Measurements from ENCODE around the gene ATXN7L2.

ATXN7L2 gene

DNA sequence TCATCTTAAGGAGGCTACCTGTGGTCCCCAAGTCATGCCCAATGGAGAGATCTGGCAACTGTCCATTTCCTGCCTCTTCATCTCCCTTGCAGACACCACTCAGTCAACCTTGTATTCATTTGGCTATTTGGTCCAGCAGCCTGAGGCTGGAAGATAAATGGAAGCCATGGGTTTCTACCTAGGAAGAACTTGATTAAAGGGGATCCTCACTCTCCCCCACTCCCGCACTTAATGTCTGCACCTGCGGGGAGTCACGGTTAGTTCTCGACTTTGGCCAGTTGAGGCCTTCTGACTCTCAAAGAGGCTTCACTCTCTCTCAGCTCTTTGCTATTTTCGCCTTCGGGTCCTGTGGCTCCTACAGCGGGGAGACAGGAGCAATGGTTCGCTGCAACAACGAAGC, 8.4 kb upstream of the ATXN7L2 start:
- no peak overlapping the region for H3K4me3 ChIP-seq (ENCODE audit: low read length in 2 of 2)
- H3K4me1 ChIP-seq (ENCODE audit: control insufficient read depth, insufficient read depth, low read length): no peaks in the 10 kb centered on the region
- H3K9ac ChIP-seq (ENCODE audit: low read length in 2 of 2): no peak overlapping the region
- peaks cover 17 to 21% of the 10 kb centered on the region in 2 donors for H3K36me3 ChIP-seq (ENCODE audit: control insufficient read depth in 2 of 2, insufficient read depth in 2 of 2, low read length in 2 of 2)
- no peaks in the 10 kb centered on the region for H3K27me3 ChIP-seq (ENCODE audit: control insufficient read depth in 1 of 2, insufficient read depth in 2 of 2, low read length in 2 of 2)
- H3K27ac ChIP-seq (ENCODE audit: low read length): no peak overlapping the region
- H3K9me3 ChIP-seq (ENCODE audit: control insufficient read depth in 2 of 2, low read length in 2 of 2): no peaks in the 10 kb centered on the region

DNA sequence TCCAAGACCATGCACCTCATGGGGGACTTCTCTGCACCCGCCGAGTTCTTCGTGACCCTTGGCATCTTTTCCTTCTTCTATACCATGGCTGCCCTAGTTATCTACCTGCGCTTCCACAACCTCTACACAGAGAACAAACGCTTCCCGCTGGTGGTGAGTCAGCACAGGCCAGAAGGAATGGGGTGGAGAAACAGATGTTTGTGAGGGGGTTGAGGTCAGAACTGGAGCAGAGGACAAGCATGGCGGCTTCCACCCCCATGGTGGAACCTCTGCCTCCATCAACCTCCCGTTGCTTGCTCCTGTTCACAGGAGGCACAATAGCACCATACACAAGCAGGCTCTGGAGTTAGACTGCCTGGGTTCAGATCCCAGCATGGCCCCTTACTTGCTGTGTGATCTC, 6.9 kb upstream of the ATXN7L2 start:
- H3K9me3 ChIP-seq (ENCODE audit: control insufficient read depth in 2 of 2, low read length in 2 of 2): no peaks in the 10 kb centered on the region
- peaks cover 20 to 21% of the 10 kb centered on the region in 2 donors for H3K36me3 ChIP-seq (ENCODE audit: control insufficient read depth in 2 of 2, insufficient read depth in 2 of 2, low read length in 2 of 2)
- no peaks in the 10 kb centered on the region for H3K4me1 ChIP-seq (ENCODE audit: control insufficient read depth, insufficient read depth, low read length)
- no peaks in the 10 kb centered on the region for H3K27me3 ChIP-seq (ENCODE audit: control insufficient read depth in 1 of 2, insufficient read depth in 2 of 2, low read length in 2 of 2)
- H3K4me3 ChIP-seq (ENCODE audit: low read length in 2 of 2): no peak overlapping the region
- no peak overlapping the region for H3K9ac ChIP-seq (ENCODE audit: low read length in 2 of 2)
- no peak overlapping the region for H3K27ac ChIP-seq (ENCODE audit: low read length)

DNA sequence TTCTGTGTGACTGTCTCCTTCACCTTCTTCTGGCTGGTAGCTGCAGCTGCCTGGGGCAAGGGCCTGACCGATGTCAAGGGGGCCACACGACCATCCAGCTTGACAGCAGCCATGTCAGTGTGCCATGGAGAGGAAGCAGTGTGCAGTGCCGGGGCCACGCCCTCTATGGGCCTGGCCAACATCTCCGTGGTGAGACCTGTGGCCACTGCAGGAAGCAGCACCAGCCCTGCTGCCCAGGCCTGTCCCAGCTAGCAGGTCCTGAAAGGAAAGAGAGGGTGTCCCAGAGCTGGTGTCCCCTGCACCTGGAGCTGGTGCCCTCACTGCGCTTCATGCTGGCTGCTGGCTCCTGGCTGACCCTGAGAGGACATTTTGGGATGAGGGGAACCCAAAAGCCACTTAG, 5.9 kb upstream of the ATXN7L2 start:
- peaks cover under 1% of the 10 kb centered on the region for H3K4me1 ChIP-seq (ENCODE audit: control insufficient read depth, insufficient read depth, low read length)
- no peak overlapping the region for H3K4me3 ChIP-seq (ENCODE audit: low read length in 2 of 2)
- H3K27ac ChIP-seq (ENCODE audit: low read length): no peak overlapping the region
- H3K36me3 ChIP-seq (ENCODE audit: control insufficient read depth in 2 of 2, insufficient read depth in 2 of 2, low read length in 2 of 2): peaks cover 21 to 22% of the 10 kb centered on the region in 2 donors
- no peak overlapping the region for H3K9ac ChIP-seq (ENCODE audit: low read length in 2 of 2)
- no peaks in the 10 kb centered on the region for H3K9me3 ChIP-seq (ENCODE audit: control insufficient read depth in 2 of 2, low read length in 2 of 2)
- H3K27me3 ChIP-seq (ENCODE audit: control insufficient read depth in 1 of 2, insufficient read depth in 2 of 2, low read length in 2 of 2): no peaks in the 10 kb centered on the region

DNA sequence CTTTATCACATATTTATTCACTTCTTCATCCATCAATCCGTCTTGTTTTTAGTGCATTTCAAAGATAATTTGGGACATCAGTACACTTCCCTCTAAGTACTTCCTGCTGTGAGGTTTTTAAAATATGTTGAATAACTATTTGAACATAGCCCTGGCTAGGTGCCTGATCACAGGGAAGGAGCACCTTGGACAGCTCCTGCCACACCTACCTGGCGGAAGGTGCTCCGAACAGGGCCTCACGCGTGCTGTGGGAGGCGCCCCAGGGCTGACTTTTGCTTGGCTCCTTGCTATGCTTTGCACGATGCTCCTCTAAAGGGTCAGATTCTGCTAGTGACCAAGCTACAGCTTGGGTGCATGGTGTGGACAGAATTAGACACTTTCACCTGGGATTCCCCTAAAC, 4.9 kb upstream of the ATXN7L2 start:
- Histone ChIP-seq H3K27ac (ENCODE audit: low read length) (no peak overlapping the region), H3K4me3 (ENCODE audit: low read length in 2 of 2) (no peak overlapping the region), H3K9me3 (ENCODE audit: control insufficient read depth in 2 of 2, low read length in 2 of 2) (no peaks in the 10 kb centered on the region), H3K36me3 (ENCODE audit: control insufficient read depth in 2 of 2, insufficient read depth in 2 of 2, low read length in 2 of 2) (peaks cover 21 to 22% of the 10 kb centered on the region in 2 donors), H3K27me3 (ENCODE audit: control insufficient read depth in 1 of 2, insufficient read depth in 2 of 2, low read length in 2 of 2) (no peaks in the 10 kb centered on the region), H3K4me1 (ENCODE audit: control insufficient read depth, insufficient read depth, low read length) (peaks cover 7% of the 10 kb centered on the region), H3K9ac (ENCODE audit: low read length in 2 of 2) (no peak overlapping the region)

DNA sequence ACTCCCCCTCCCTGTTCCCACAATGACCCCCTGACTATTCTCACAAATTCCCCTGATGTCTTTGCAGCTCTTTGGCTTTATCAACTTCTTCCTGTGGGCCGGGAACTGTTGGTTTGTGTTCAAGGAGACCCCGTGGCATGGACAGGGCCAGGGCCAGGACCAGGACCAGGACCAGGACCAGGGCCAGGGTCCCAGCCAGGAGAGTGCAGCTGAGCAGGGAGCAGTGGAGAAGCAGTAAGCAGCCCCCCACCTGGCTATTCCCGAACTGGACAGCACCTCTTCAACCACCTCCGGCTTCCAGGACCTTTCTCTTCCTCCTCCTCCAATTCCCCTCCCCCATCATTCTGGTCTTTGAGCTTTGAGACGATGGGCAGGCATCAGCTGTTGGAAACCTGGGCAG, 4.4 kb upstream of the ATXN7L2 start:
- H3K4me3 ChIP-seq (ENCODE audit: low read length in 2 of 2): no peak overlapping the region
- H3K9me3 ChIP-seq (ENCODE audit: control insufficient read depth in 2 of 2, low read length in 2 of 2): no peaks in the 10 kb centered on the region
- H3K27ac ChIP-seq (ENCODE audit: low read length): no peak overlapping the region
- H3K4me1 ChIP-seq (ENCODE audit: control insufficient read depth, insufficient read depth, low read length): peaks cover 9% of the 10 kb centered on the region
- peaks cover 21 to 22% of the 10 kb centered on the region in 2 donors for H3K36me3 ChIP-seq (ENCODE audit: control insufficient read depth in 2 of 2, insufficient read depth in 2 of 2, low read length in 2 of 2)
- H3K9ac ChIP-seq (ENCODE audit: low read length in 2 of 2): no peak overlapping the region
- H3K27me3 ChIP-seq (ENCODE audit: control insufficient read depth in 1 of 2, insufficient read depth in 2 of 2, low read length in 2 of 2): no peaks in the 10 kb centered on the region

DNA sequence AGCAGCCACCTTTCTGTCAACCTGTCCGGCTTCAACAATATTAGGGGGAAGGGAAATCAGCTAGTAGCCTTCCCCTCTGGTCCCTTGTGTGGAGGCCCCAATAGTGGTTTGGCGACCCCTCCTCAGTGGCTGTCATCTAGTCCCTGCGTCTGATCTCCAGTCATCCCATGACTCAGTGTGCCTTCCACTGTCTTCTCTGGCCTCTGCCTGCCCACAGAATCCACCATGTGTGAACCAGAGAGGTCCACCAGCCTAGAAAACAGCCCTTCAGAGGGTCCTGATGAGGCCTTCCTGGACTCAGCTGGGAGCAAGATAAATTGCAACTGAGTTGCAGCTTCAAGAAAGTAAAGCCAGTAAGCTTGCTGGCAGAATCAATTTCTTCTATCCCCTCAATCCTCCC, 3.8 kb upstream of the ATXN7L2 start:
- H3K36me3 ChIP-seq (ENCODE audit: control insufficient read depth in 2 of 2, insufficient read depth in 2 of 2, low read length in 2 of 2): peaks cover 21 to 22% of the 10 kb centered on the region in 2 donors
- H3K4me3 ChIP-seq (ENCODE audit: low read length in 2 of 2): no peak overlapping the region
- peaks cover 15% of the 10 kb centered on the region for H3K4me1 ChIP-seq (ENCODE audit: control insufficient read depth, insufficient read depth, low read length)
- H3K9ac ChIP-seq (ENCODE audit: low read length in 2 of 2): no peak overlapping the region
- no peaks in the 10 kb centered on the region for H3K9me3 ChIP-seq (ENCODE audit: control insufficient read depth in 2 of 2, low read length in 2 of 2)
- H3K27ac ChIP-seq (ENCODE audit: low read length): no peak overlapping the region
- no peaks in the 10 kb centered on the region for H3K27me3 ChIP-seq (ENCODE audit: control insufficient read depth in 1 of 2, insufficient read depth in 2 of 2, low read length in 2 of 2)

DNA sequence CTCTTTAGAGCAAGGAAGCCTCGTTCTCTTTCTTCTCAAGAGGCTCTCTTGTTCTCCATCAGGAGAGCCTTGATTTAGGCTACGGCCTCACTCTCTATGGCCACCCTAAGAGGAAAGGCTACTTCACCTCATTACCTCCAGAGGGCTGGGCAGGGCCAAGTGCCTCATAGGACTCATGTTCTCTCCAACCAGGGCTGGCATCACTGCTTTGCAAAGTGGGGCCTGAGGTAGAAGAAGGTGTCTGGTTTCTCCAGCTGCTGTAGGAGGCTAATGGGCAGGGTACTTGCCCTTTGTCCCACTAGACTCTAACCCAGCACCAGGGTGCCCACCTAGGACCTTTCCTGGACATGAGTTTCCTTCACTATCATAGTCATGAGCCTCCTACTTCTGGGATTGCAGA, 2.1 kb upstream of the ATXN7L2 start:
- no peaks in the 10 kb centered on the region for H3K9me3 ChIP-seq (ENCODE audit: control insufficient read depth in 2 of 2, low read length in 2 of 2)
- H3K4me3 ChIP-seq (ENCODE audit: low read length in 2 of 2): no peak overlapping the region
- H3K36me3 ChIP-seq (ENCODE audit: control insufficient read depth in 2 of 2, insufficient read depth in 2 of 2, low read length in 2 of 2): peaks cover 10 to 13% of the 10 kb centered on the region in 2 donors
- peaks cover 16% of the 10 kb centered on the region for H3K4me1 ChIP-seq (ENCODE audit: control insufficient read depth, insufficient read depth, low read length)
- H3K27me3 ChIP-seq (ENCODE audit: control insufficient read depth in 1 of 2, insufficient read depth in 2 of 2, low read length in 2 of 2): no peaks in the 10 kb centered on the region
- H3K27ac ChIP-seq (ENCODE audit: low read length): no peak overlapping the region
- H3K9ac ChIP-seq (ENCODE audit: low read length in 2 of 2): no peak overlapping the region

DNA sequence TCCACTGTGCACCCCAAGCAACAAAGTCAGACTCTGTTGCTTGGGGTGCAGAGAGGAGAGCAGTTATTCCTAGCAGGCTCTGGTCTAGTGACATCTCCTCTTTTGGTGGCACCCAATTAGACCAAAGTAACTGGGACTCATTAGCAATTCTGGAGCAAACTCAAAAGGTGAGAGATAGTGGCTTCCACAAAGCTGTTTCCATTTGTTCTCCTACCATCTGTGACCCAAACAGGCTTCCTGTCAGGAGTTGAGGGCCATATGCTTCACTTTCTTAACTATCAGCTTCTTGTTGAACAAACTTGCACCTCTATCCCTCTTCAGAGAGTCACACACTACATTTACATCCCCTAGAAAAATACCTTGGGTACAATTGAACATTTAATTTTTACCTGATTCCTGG, 1.5 kb upstream of the ATXN7L2 start:
- Histone ChIP-seq H3K9ac (ENCODE audit: low read length in 2 of 2) (no peak overlapping the region), H3K27ac (ENCODE audit: low read length) (no peak overlapping the region), H3K4me1 (ENCODE audit: control insufficient read depth, insufficient read depth, low read length) (peaks cover 16% of the 10 kb centered on the region), H3K36me3 (ENCODE audit: control insufficient read depth in 2 of 2, insufficient read depth in 2 of 2, low read length in 2 of 2) (peaks cover 4 to 11% of the 10 kb centered on the region in 2 donors), H3K9me3 (ENCODE audit: control insufficient read depth in 2 of 2, low read length in 2 of 2) (no peaks in the 10 kb centered on the region), H3K4me3 (ENCODE audit: low read length in 2 of 2) (no peak overlapping the region), H3K27me3 (ENCODE audit: control insufficient read depth in 1 of 2, insufficient read depth in 2 of 2, low read length in 2 of 2) (no peaks in the 10 kb centered on the region)

DNA sequence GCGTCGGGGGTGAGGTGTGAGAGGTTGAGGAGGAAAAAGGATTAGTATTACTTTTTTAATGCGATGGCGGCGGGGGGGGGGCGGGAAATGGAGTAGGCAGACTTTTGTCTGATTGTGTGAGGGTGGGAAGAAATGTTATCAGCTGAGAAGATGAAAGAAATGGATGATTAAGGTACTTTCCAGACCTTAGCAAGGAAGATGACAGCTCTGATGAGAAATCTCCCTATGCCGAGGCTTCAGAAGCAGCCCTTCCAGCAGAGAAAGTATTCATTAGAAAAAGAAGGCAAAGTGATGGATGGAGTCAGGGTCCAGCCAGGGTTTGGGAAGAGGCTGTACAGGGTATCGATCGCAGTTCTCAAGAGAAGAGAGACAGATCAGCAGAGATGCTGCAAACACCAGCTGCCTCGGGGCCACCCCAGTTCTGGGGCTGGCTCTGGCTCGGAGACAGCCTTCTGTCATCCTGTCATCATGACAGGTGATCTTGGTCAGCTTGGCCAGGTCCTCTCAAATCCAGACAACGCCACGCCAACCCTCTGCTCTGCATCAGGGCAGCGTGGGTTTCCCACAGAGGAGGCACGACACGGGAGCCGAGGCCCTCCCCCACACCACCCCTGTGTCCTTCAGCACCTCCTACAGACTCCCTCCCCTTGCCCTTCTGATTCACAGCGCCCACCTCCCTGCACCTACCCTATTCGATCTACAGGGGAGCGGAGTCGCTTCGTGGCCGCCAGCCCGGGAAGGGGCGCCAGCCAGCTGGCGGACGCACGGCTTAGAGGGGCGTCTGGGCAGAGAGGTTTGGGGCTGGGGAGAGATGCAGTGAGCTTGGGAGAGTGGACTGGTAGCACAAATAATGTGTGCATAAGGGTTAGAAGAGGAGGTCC, 674 bp upstream of the ATXN7L2 start:
- peak overlapping the region; percentile 66 to 82 for H3K4me3 ChIP-seq (ENCODE audit: low read length in 2 of 2)
- peaks cover 16% of the 10 kb centered on the region for H3K4me1 ChIP-seq (ENCODE audit: control insufficient read depth, insufficient read depth, low read length)
- H3K27me3 ChIP-seq (ENCODE audit: control insufficient read depth in 1 of 2, insufficient read depth in 2 of 2, low read length in 2 of 2): no peaks in the 10 kb centered on the region
- peak overlapping the region; percentile 58 for H3K27ac ChIP-seq (ENCODE audit: low read length)
- no peaks in the 10 kb centered on the region for H3K9me3 ChIP-seq (ENCODE audit: control insufficient read depth in 2 of 2, low read length in 2 of 2)
- H3K36me3 ChIP-seq (ENCODE audit: control insufficient read depth in 2 of 2, insufficient read depth in 2 of 2, low read length in 2 of 2): peaks cover 3 to 9% of the 10 kb centered on the region in 2 donors
- H3K9ac ChIP-seq (ENCODE audit: low read length in 2 of 2): peak overlapping the region; percentile 48 to 60

DNA sequence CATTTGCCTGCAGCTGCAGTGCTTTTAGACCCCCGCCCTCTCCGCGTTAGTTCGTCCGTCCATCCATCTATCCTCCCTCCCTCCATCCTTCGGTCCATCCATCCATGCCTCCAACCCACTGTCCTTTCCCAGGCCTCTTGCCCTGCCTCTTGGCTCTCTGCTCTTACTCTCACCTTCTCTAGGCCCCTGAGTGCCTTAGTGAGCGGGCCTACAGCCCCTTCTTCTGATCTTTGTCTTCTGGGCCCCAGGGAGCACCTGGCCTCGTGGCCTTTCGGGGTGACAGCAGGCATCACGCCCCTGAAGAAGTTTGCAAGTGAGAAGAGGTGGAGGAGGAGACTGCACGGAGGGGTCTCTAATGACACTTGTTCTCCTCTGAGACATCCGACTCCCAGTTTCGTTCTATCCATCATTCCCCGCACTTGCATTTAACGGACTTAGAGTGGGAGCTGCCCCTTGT, 842 bp downstream of the ATXN7L2 start:
- no peaks in the 10 kb centered on the region for H3K27me3 ChIP-seq (ENCODE audit: control insufficient read depth in 1 of 2, insufficient read depth in 2 of 2, low read length in 2 of 2)
- H3K4me3 ChIP-seq (ENCODE audit: low read length in 2 of 2): peak overlapping the region; percentile 88 to 96
- H3K4me1 ChIP-seq (ENCODE audit: control insufficient read depth, insufficient read depth, low read length): peaks cover 16% of the 10 kb centered on the region
- peaks cover 0 to 9% of the 10 kb centered on the region in 2 donors for H3K36me3 ChIP-seq (ENCODE audit: control insufficient read depth in 2 of 2, insufficient read depth in 2 of 2, low read length in 2 of 2)
- peak overlapping the region; percentile 78 to 81 for H3K9ac ChIP-seq (ENCODE audit: low read length in 2 of 2)
- H3K27ac ChIP-seq (ENCODE audit: low read length): no peak overlapping the region
- no peaks in the 10 kb centered on the region for H3K9me3 ChIP-seq (ENCODE audit: control insufficient read depth in 2 of 2, low read length in 2 of 2)

DNA sequence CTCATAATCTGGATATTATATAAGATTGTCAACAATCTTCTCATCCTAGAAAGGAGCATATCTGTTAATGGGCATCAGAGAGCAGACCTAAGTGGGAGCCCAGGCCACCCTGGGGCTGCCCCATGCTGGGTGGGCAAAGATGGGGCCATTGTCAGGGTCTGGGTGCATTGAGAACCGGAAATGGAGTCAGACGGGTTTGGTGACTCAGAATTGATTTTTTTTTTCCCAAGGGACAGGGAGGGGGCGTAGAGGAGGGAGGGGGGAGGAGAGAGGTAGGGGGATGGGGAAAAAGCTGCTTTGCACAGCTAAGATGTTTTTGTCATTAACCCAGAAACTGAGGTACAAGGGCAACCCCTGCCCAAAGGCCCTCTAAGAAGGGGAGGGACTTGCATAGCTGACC, 1.3 kb downstream of the ATXN7L2 start:
- no peak overlapping the region for H3K9ac ChIP-seq (ENCODE audit: low read length in 2 of 2)
- peaks cover 0 to 8% of the 10 kb centered on the region in 2 donors for H3K36me3 ChIP-seq (ENCODE audit: control insufficient read depth in 2 of 2, insufficient read depth in 2 of 2, low read length in 2 of 2)
- peaks cover 16% of the 10 kb centered on the region for H3K4me1 ChIP-seq (ENCODE audit: control insufficient read depth, insufficient read depth, low read length)
- no peak overlapping the region for H3K27ac ChIP-seq (ENCODE audit: low read length)
- H3K4me3 ChIP-seq (ENCODE audit: low read length in 2 of 2): peak overlapping the region in 1 of 2 donors; percentile 88
- no peaks in the 10 kb centered on the region for H3K27me3 ChIP-seq (ENCODE audit: control insufficient read depth in 1 of 2, insufficient read depth in 2 of 2, low read length in 2 of 2)
- no peaks in the 10 kb centered on the region for H3K9me3 ChIP-seq (ENCODE audit: control insufficient read depth in 2 of 2, low read length in 2 of 2)
